HG03442 (cell line): ENCODE results near the gene TAS2R40.
"Not testable (repeated sequence)": the region's sequence is repeated elsewhere in the genome, so short reads cannot be mapped to it uniquely, and the experiment has no call there.

ENCODE experiments used
- ATAC-seq: cut with Tn5 transposase; IDR thresholded peaks from one replicate; pipeline ENCODE4 v1.9.1; 2021; ENCODE audit warnings: mild to moderate bottlenecking, moderate library complexity; ENCODE audit not compliant: unreplicated experiment

TAS2R40 gene

GRCh38 chr7:143221737-143222136, at the start of gene TAS2R40:
TAS2R40 (plus strand) TSS chr7:143222037; CDS start chr7:143222079, 42 bp downstream.
- ATAC-seq: no peak

- ATAC-seq: no peak
Observed at GRCh38 chr7:143172354-143172753, 49.5 kb upstream of the TAS2R40 start.

- ATAC-seq: no peak
Observed at GRCh38 chr7:143176128-143176527, 45.7 kb upstream of the TAS2R40 start.

GRCh38 chr7:143177374-143178119, 44.3 kb upstream of the TAS2R40 start:
- ATAC-seq: no peak

- not testable (repeated sequence) for ATAC-seq
Observed at GRCh38 chr7:143180771-143181170, 41.1 kb upstream of the TAS2R40 start.

GRCh38 chr7:143181349-143181748, 40.5 kb upstream of the TAS2R40 start:
- no peak for ATAC-seq

- ATAC-seq: no peak
Observed at GRCh38 chr7:143183024-143183423, 38.8 kb upstream of the TAS2R40 start, which contains the start of gene TAS2R39. TAS2R39 (plus strand) TSS chr7:143183419; CDS start chr7:143183419, 0 bp downstream.

- no peak for ATAC-seq
Observed at GRCh38 chr7:143185551-143185950, 36.3 kb upstream of the TAS2R40 start.

- ATAC-seq: no peak
Observed at GRCh38 chr7:143188994-143189393, 32.8 kb upstream of the TAS2R40 start.

GRCh38 chr7:143193880-143194279, 28.0 kb upstream of the TAS2R40 start:
- no peak for ATAC-seq

GRCh38 chr7:143199040-143199439, 22.8 kb upstream of the TAS2R40 start:
- peak; percentile 59 for ATAC-seq

- ATAC-seq: no peak
Observed at GRCh38 chr7:143202161-143202560, 19.7 kb upstream of the TAS2R40 start.

GRCh38 chr7:143203386-143203785, 18.5 kb upstream of the TAS2R40 start:
- no peak for ATAC-seq

- peak; percentile 89 for ATAC-seq
Observed at GRCh38 chr7:143205560-143206293, 16.1 kb upstream of the TAS2R40 start.

- ATAC-seq: no peak
Observed at GRCh38 chr7:143210541-143210940, 11.3 kb upstream of the TAS2R40 start.

GRCh38 chr7:143213478-143213877, 8.4 kb upstream of the TAS2R40 start:
- ATAC-seq: not testable (repeated sequence)

- ATAC-seq: peak; percentile 83
Observed at GRCh38 chr7:143214789-143215679, 6.8 kb upstream of the TAS2R40 start.

GRCh38 chr7:143216151-143216550, 5.7 kb upstream of the TAS2R40 start:
- no peak for ATAC-seq

- no peak for ATAC-seq
Observed at GRCh38 chr7:143216686-143217085, 5.2 kb upstream of the TAS2R40 start.

- no peak for ATAC-seq
Observed at GRCh38 chr7:143217806-143218205, 4.0 kb upstream of the TAS2R40 start.

- ATAC-seq: no peak
Observed at GRCh38 chr7:143221286-143221685, 551 bp upstream of the TAS2R40 start.
